ENCODE data around the gene DRAM1. TPM values are rescaled to one million over a fixed set of nuclear protein-coding genes. Genes with fewer than 3 reads are reported as not detected.

The DRAM1 gene
- total RNA-seq, 1 donor from 2014 or later = 20.4 TPM

DNA sequence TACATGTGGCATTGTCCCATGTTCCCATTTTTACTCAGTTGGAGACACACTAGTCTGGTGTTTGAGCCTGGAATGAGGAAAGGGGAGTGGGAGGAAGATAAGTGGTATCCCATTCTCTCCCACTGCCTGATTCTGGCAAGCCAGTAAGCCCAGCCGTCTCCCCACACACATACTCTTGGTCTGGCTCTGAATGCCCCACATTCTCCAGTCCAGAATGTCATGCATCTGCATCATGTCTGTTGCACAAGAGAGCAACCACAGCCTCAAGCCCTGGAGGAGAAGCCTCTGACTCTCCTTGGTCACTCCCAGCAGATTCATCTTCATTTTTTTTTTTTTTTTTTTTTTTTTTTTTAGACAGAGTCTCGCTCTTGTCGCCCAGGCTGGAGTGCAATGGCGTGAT lies 48.0 kb downstream of the DRAM1 start:
- H3K36me3 ChIP-seq (ENCODE audit: insufficient read depth, low read length) = no peaks in the 10 kb centered on the region
- no peak overlapping the region for H2AFZ ChIP-seq (ENCODE audit: low read depth, low read length)
- H3K79me2 ChIP-seq (ENCODE audit: insufficient read depth, low read length) = no peaks in the 10 kb centered on the region
- H3K9ac ChIP-seq (ENCODE audit: low read length) = no peak overlapping the region
- H3K36me3 Mint-ChIP-seq (ENCODE audit: low read depth, unreplicated experiment) = peaks cover 3% of the 10 kb centered on the region
- no peaks in the 10 kb centered on the region for H3K27me3 ChIP-seq (ENCODE audit: insufficient read depth, low read length)
- H4K20me1 ChIP-seq (ENCODE audit: insufficient read depth, low read length) = no peaks in the 10 kb centered on the region
- DNase-seq (ENCODE audit: low read depth) = peak; percentile 100
- no peaks in the 10 kb centered on the region for H3K4me1 ChIP-seq (ENCODE audit: insufficient read depth, low read length)
- TF ChIP-seq, protein P1, sequence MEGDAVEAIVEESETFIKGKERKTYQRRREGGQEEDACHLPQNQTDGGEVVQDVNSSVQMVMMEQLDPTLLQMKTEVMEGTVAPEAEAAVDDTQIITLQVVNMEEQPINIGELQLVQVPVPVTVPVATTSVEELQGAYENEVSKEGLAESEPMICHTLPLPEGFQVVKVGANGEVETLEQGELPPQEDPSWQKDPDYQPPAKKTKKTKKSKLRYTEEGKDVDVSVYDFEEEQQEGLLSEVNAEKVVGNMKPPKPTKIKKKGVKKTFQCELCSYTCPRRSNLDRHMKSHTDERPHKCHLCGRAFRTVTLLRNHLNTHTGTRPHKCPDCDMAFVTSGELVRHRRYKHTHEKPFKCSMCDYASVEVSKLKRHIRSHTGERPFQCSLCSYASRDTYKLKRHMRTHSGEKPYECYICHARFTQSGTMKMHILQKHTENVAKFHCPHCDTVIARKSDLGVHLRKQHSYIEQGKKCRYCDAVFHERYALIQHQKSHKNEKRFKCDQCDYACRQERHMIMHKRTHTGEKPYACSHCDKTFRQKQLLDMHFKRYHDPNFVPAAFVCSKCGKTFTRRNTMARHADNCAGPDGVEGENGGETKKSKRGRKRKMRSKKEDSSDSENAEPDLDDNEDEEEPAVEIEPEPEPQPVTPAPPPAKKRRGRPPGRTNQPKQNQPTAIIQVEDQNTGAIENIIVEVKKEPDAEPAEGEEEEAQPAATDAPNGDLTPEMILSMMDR (IDR thresholded peaks at IDR 0.05; ENCODE audit: insufficient read depth, low read depth, low read length) = no peak
- no peak for TF ChIP-seq EZH2 (IDR thresholded peaks at IDR 0.05; ENCODE audit: insufficient read depth, low read length)
- H3K27ac Mint-ChIP-seq (ENCODE audit: unreplicated experiment) = peak overlapping the region; percentile 98
- FAIRE-seq = peak; percentile 73
- H3K9me3 ChIP-seq (ENCODE audit: insufficient read depth, low read depth, low read length) = no peaks in the 10 kb centered on the region
- no peak overlapping the region for H3K4me2 ChIP-seq (ENCODE audit: low read length)
- no peak overlapping the region for H3K27ac ChIP-seq (ENCODE audit: low read depth, low read length)
- no peak overlapping the region for H3K4me3 ChIP-seq (ENCODE audit: insufficient read depth, low read depth, low read length)
- H3K4me1 Mint-ChIP-seq (ENCODE audit: low read depth, unreplicated experiment) = peaks cover 28% of the 10 kb centered on the region
- peaks cover 2% of the 10 kb centered on the region for H3K9me3 Mint-ChIP-seq (ENCODE audit: unreplicated experiment)
- H3K27me3 Mint-ChIP-seq (ENCODE audit: low read depth, unreplicated experiment) = no peaks in the 10 kb centered on the region
- no peak overlapping the region for H3K4me3 Mint-ChIP-seq (ENCODE audit: unreplicated experiment)

DNA sequence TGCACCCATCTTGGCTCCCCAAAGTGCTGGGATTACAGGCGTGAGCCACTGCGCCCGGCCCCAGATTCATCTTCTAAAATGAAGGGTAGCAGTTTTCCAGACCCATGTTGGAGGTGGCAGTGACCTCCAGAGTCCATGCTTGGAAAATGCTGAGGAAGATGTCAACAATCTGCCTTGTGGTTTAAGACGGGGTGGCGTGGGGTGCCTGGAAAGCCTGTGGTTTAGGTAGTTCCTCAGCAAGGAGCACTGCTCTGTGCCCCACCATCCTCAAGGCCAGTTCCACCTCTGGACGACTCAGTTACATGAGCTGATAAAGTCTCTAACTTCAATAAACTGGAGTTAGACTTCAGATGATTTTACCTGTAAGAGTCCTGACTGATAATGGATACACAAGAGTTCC lies 48.6 kb downstream of the DRAM1 start:
- Mint-ChIP-seq H3K36me3 (ENCODE audit: low read depth, unreplicated experiment) (peaks cover 3% of the 10 kb centered on the region), H3K27ac (ENCODE audit: unreplicated experiment) (peak overlapping the region; percentile 98), H3K4me3 (ENCODE audit: unreplicated experiment) (no peak overlapping the region), H3K4me1 (ENCODE audit: low read depth, unreplicated experiment) (peaks cover 26% of the 10 kb centered on the region), H3K27me3 (ENCODE audit: low read depth, unreplicated experiment) (no peaks in the 10 kb centered on the region), H3K9me3 (ENCODE audit: unreplicated experiment) (peaks cover 2% of the 10 kb centered on the region)
- H3K9me3 ChIP-seq (ENCODE audit: insufficient read depth, low read depth, low read length) = no peaks in the 10 kb centered on the region
- no peaks in the 10 kb centered on the region for H3K79me2 ChIP-seq (ENCODE audit: insufficient read depth, low read length)
- no peaks in the 10 kb centered on the region for H3K27me3 ChIP-seq (ENCODE audit: insufficient read depth, low read length)
- no peak for FAIRE-seq
- no peaks in the 10 kb centered on the region for H3K4me1 ChIP-seq (ENCODE audit: insufficient read depth, low read length)
- no peak overlapping the region for H2AFZ ChIP-seq (ENCODE audit: low read depth, low read length)
- H3K27ac ChIP-seq (ENCODE audit: low read depth, low read length) = no peak overlapping the region
- no peaks in the 10 kb centered on the region for H3K36me3 ChIP-seq (ENCODE audit: insufficient read depth, low read length)
- H3K9ac ChIP-seq (ENCODE audit: low read length) = no peak overlapping the region
- H3K4me3 ChIP-seq (ENCODE audit: insufficient read depth, low read depth, low read length) = no peak overlapping the region
- no peak overlapping the region for H3K4me2 ChIP-seq (ENCODE audit: low read length)
- no peaks in the 10 kb centered on the region for H4K20me1 ChIP-seq (ENCODE audit: insufficient read depth, low read length)
- peak; percentile 49 for DNase-seq (ENCODE audit: low read depth)
- no peak for TF ChIP-seq EZH2 (IDR thresholded peaks at IDR 0.05; ENCODE audit: insufficient read depth, low read length)
- TF ChIP-seq, protein P1 (IDR thresholded peaks at IDR 0.05; ENCODE audit: insufficient read depth, low read depth, low read length) = no peak

DNA sequence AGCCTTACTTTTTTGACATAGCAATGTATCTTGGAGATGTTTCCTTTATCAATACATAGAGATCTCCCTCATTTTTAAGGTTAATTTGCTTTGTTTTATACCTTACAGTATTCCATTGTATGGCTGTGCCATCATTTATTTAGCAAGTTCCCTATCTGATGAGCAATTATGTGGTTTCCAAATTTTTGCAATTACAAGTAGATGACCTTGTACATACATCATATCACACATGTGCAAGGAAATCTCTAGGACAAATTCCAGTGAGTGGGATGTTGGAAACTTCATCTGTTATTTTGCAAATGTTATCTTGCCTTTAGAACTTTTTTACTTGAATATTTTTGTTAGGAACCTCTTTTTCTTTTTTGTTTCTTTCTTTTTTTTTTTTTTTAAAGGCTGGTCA lies 49.7 kb downstream of the DRAM1 start:
- FAIRE-seq = no peak
- no peak overlapping the region for H3K27ac ChIP-seq (ENCODE audit: low read depth, low read length)
- H3K4me2 ChIP-seq (ENCODE audit: low read length) = no peak overlapping the region

More for the DNA sequence above, 49.7 kb downstream of the DRAM1 start:
- no peak overlapping the region for H3K9ac ChIP-seq (ENCODE audit: low read length)
- no peak overlapping the region for H2AFZ ChIP-seq (ENCODE audit: low read depth, low read length)
- H3K36me3 ChIP-seq (ENCODE audit: insufficient read depth, low read length) = no peaks in the 10 kb centered on the region
- no peaks in the 10 kb centered on the region for H3K27me3 ChIP-seq (ENCODE audit: insufficient read depth, low read length)
- peak overlapping the region; percentile 47 for H3K27ac Mint-ChIP-seq (ENCODE audit: unreplicated experiment)
- H3K9me3 Mint-ChIP-seq (ENCODE audit: unreplicated experiment) = peaks cover 2% of the 10 kb centered on the region
- H3K79me2 ChIP-seq (ENCODE audit: insufficient read depth, low read length) = no peaks in the 10 kb centered on the region
- H4K20me1 ChIP-seq (ENCODE audit: insufficient read depth, low read length) = no peaks in the 10 kb centered on the region
- H3K4me3 ChIP-seq (ENCODE audit: insufficient read depth, low read depth, low read length) = no peak overlapping the region
- peaks cover 24% of the 10 kb centered on the region for H3K4me1 Mint-ChIP-seq (ENCODE audit: low read depth, unreplicated experiment)
- TF ChIP-seq, protein P1 (IDR thresholded peaks at IDR 0.05; ENCODE audit: insufficient read depth, low read depth, low read length) = no peak
- no peak for TF ChIP-seq EZH2 (IDR thresholded peaks at IDR 0.05; ENCODE audit: insufficient read depth, low read length)
- no peaks in the 10 kb centered on the region for H3K27me3 Mint-ChIP-seq (ENCODE audit: low read depth, unreplicated experiment)
- H3K36me3 Mint-ChIP-seq (ENCODE audit: low read depth, unreplicated experiment) = peaks cover 3% of the 10 kb centered on the region
- no peaks in the 10 kb centered on the region for H3K9me3 ChIP-seq (ENCODE audit: insufficient read depth, low read depth, low read length)
- no peaks in the 10 kb centered on the region for H3K4me1 ChIP-seq (ENCODE audit: insufficient read depth, low read length)
- DNase-seq (ENCODE audit: low read depth) = peak; percentile 89
- H3K4me3 Mint-ChIP-seq (ENCODE audit: unreplicated experiment) = no peak overlapping the region
